ENCODE results near the gene ADD2.
"Not testable (repeated sequence)": the region's sequence is repeated elsewhere in the genome, so short reads cannot be mapped to it uniquely, and the experiment has no call there.

Gene ADD2

GRCh38 chr2:70806013-70806412 is 38.0 kb upstream of the ADD2 start:
- Histone ChIP-seq H3K14ac (ENCODE audit: low read length) (no peak overlapping the region), H3K36me3 (replicated peaks in 1 of 2; ENCODE audit: control insufficient read depth in 2 of 2, insufficient read depth in 2 of 2, low read length in 2 of 2) (no peaks in the 10 kb centered on the region), H3K27me3 (ENCODE audit: control insufficient read depth in 3 of 3, insufficient read depth in 3 of 3, low read depth in 1 of 3, low read length in 3 of 3) (peaks cover 0 to 38% (median 3%) of the 10 kb centered on the region in 3 experiments), H3K4me3 (ENCODE audit: low read length in 2 of 2) (no peak overlapping the region), H3K9me3 (replicated peaks in 1 of 2; ENCODE audit: control insufficient read depth in 2 of 2, insufficient read depth in 1 of 2, low read depth in 1 of 2, low read length in 2 of 2) (peaks cover 0 to 2% of the 10 kb centered on the region in 2 donors), H3K4me1 (ENCODE audit: control insufficient read depth in 2 of 2, insufficient read depth in 1 of 2, low read depth in 1 of 2, low read length in 2 of 2) (no peaks in the 10 kb centered on the region), H2AK5ac (ENCODE audit: low read depth, low read length) (no peak overlapping the region), H3K4me2 (ENCODE audit: insufficient read depth, low read length, poor library complexity, severe bottlenecking) (no peak overlapping the region), H3K18ac (ENCODE audit: low read length) (no peak overlapping the region), H2BK12ac (ENCODE audit: low read length) (no peak overlapping the region), H2BK120ac (ENCODE audit: low read depth, low read length) (no peak overlapping the region), H4K91ac (ENCODE audit: low read depth, low read length, poor library complexity) (no peak overlapping the region), H2BK15ac (ENCODE audit: low read length) (no peak overlapping the region), H3K79me1 (ENCODE audit: low read depth, low read length) (no peaks in the 10 kb centered on the region), H2BK5ac (ENCODE audit: low read length) (no peak overlapping the region), H2AFZ (ENCODE audit: low read length) (no peak overlapping the region), H3K23ac (ENCODE audit: low read depth, low read length, poor library complexity) (no peak overlapping the region), H3K27ac (replicated peaks; ENCODE audit: low read length) (no peak overlapping the region), H3K4ac (ENCODE audit: low read length) (no peak overlapping the region), H3K9ac (ENCODE audit: low read depth, low read length, poor library complexity) (no peak overlapping the region), H4K8ac (ENCODE audit: low read depth, low read length) (no peak overlapping the region)
- WGBS, 2 donors (ENCODE audit: extremely low coverage in 2 of 2, insufficient read length in 2 of 2, insufficient replicate concordance in 1 of 2) = no CpG with 5 or more reads among the region's 5 CpGs
- no peak for DNase-seq (ENCODE audit: low spot score)

DNA sequence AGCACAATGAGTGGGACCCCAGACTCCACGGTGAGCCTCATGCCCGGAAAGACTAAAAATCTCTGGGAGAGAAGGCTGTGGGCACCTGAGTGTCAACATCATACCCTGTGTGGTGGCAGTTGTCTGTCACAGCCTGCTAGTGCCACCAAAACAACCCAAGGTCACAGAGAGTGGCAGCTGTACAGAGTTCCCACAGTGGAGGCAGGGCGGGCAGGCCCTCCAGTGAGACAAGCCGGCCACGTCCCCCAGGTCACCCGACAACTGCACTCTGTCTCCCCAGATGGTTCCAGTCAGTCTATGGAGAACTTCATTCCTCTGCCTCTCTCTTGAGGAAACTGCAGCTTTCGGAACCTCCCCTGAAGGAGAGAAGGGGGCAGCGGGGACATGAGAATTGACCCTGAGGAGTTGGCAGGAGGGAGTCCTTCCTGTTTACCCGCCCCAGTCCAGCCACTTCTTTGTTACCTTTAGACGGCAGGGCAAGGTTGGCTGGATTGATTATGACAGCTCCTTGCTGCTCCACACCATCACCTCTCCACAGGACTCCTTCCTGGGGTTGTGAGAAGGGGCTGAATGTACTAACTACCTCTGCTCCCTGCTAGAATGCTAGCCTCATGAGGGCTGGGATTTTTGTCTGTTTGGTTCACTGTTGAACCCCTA is 33.7 kb upstream of the ADD2 start:
- H3K36me3 ChIP-seq (replicated peaks in 1 of 2; ENCODE audit: control insufficient read depth in 2 of 2, insufficient read depth in 2 of 2, low read length in 2 of 2) = no peaks in the 10 kb centered on the region
- H3K27me3 ChIP-seq (ENCODE audit: control insufficient read depth in 3 of 3, insufficient read depth in 3 of 3, low read depth in 1 of 3, low read length in 3 of 3) = peaks cover 0 to 31% (median 0%) of the 10 kb centered on the region in 3 experiments
- H2AFZ ChIP-seq (ENCODE audit: low read length) = no peak overlapping the region
- peaks cover 0 to under 1% of the 10 kb centered on the region in 2 donors for H3K4me1 ChIP-seq (ENCODE audit: control insufficient read depth in 2 of 2, insufficient read depth in 1 of 2, low read depth in 1 of 2, low read length in 2 of 2)
- no peak overlapping the region for H3K4me2 ChIP-seq (ENCODE audit: insufficient read depth, low read length, poor library complexity, severe bottlenecking)
- no peak overlapping the region for H2BK5ac ChIP-seq (ENCODE audit: low read length)
- no peaks in the 10 kb centered on the region for H3K79me1 ChIP-seq (ENCODE audit: low read depth, low read length)
- peaks cover 3% of the 10 kb centered on the region in 2 donors for H3K9me3 ChIP-seq (replicated peaks in 1 of 2; ENCODE audit: control insufficient read depth in 2 of 2, insufficient read depth in 1 of 2, low read depth in 1 of 2, low read length in 2 of 2)
- no peak overlapping the region for H4K8ac ChIP-seq (ENCODE audit: low read depth, low read length)
- no peak overlapping the region for H3K18ac ChIP-seq (ENCODE audit: low read length)
- H3K9ac ChIP-seq (ENCODE audit: low read depth, low read length, poor library complexity) = no peak overlapping the region
- no peak overlapping the region for H4K91ac ChIP-seq (ENCODE audit: low read depth, low read length, poor library complexity)
- H3K14ac ChIP-seq (ENCODE audit: low read length) = no peak overlapping the region
- no peak for DNase-seq (ENCODE audit: low spot score)
- no peak overlapping the region for H3K4me3 ChIP-seq (ENCODE audit: low read length in 2 of 2)
- no peak overlapping the region for H2BK12ac ChIP-seq (ENCODE audit: low read length)
- no CpG with 5 or more reads among the region's 10 CpGs for WGBS, 2 donors (ENCODE audit: extremely low coverage in 2 of 2, insufficient read length in 2 of 2, insufficient replicate concordance in 1 of 2)
- H2BK120ac ChIP-seq (ENCODE audit: low read depth, low read length) = no peak overlapping the region
- H3K27ac ChIP-seq (replicated peaks; ENCODE audit: low read length) = no peak overlapping the region
- no peak overlapping the region for H2BK15ac ChIP-seq (ENCODE audit: low read length)
- no peak overlapping the region for H3K4ac ChIP-seq (ENCODE audit: low read length)
- H2AK5ac ChIP-seq (ENCODE audit: low read depth, low read length) = no peak overlapping the region
- H3K23ac ChIP-seq (ENCODE audit: low read depth, low read length, poor library complexity) = no peak overlapping the region

GRCh38 chr2:70799706-70800105 is 31.7 kb upstream of the ADD2 start:
- no peak overlapping the region for H3K4me3 ChIP-seq (ENCODE audit: low read length in 2 of 2)
- H3K27me3 ChIP-seq (ENCODE audit: control insufficient read depth in 3 of 3, insufficient read depth in 3 of 3, low read depth in 1 of 3, low read length in 3 of 3) = peaks cover 0 to 50% (median 0%) of the 10 kb centered on the region in 3 experiments
- no peak overlapping the region for H2BK15ac ChIP-seq (ENCODE audit: low read length)
- H3K23ac ChIP-seq (ENCODE audit: low read depth, low read length, poor library complexity) = no peak overlapping the region
- H2AFZ ChIP-seq (ENCODE audit: low read length) = no peak overlapping the region
- WGBS, 2 donors (ENCODE audit: extremely low coverage in 2 of 2, insufficient read length in 2 of 2, insufficient replicate concordance in 1 of 2) = no CpG with 5 or more reads among the region's 2 CpGs
- H3K9ac ChIP-seq (ENCODE audit: low read depth, low read length, poor library complexity) = no peak overlapping the region
- no peak overlapping the region for H3K4ac ChIP-seq (ENCODE audit: low read length)
- no peak overlapping the region for H2BK5ac ChIP-seq (ENCODE audit: low read length)
- H4K91ac ChIP-seq (ENCODE audit: low read depth, low read length, poor library complexity) = no peak overlapping the region
- H3K14ac ChIP-seq (ENCODE audit: low read length) = no peak overlapping the region
- H2BK120ac ChIP-seq (ENCODE audit: low read depth, low read length) = no peak overlapping the region
- H2BK12ac ChIP-seq (ENCODE audit: low read length) = no peak overlapping the region
- peaks cover 0 to 7% of the 10 kb centered on the region in 2 donors for H3K4me1 ChIP-seq (ENCODE audit: control insufficient read depth in 2 of 2, insufficient read depth in 1 of 2, low read depth in 1 of 2, low read length in 2 of 2)
- peaks cover 3% of the 10 kb centered on the region in 2 donors for H3K9me3 ChIP-seq (replicated peaks in 1 of 2; ENCODE audit: control insufficient read depth in 2 of 2, insufficient read depth in 1 of 2, low read depth in 1 of 2, low read length in 2 of 2)
- no peak overlapping the region for H3K18ac ChIP-seq (ENCODE audit: low read length)
- H2AK5ac ChIP-seq (ENCODE audit: low read depth, low read length) = no peak overlapping the region
- no peak overlapping the region for H3K27ac ChIP-seq (replicated peaks; ENCODE audit: low read length)
- H3K79me1 ChIP-seq (ENCODE audit: low read depth, low read length) = no peaks in the 10 kb centered on the region
- H4K8ac ChIP-seq (ENCODE audit: low read depth, low read length) = no peak overlapping the region
- H3K4me2 ChIP-seq (ENCODE audit: insufficient read depth, low read length, poor library complexity, severe bottlenecking) = no peak overlapping the region
- no peaks in the 10 kb centered on the region for H3K36me3 ChIP-seq (replicated peaks in 1 of 2; ENCODE audit: control insufficient read depth in 2 of 2, insufficient read depth in 2 of 2, low read length in 2 of 2)
- DNase-seq (ENCODE audit: low spot score) = no peak

- not testable (repeated sequence) for H3K9me3 ChIP-seq (replicated peaks in 1 of 2; ENCODE audit: control insufficient read depth in 2 of 2, insufficient read depth in 1 of 2, low read depth in 1 of 2, low read length in 2 of 2); H3K4me1 ChIP-seq (ENCODE audit: control insufficient read depth in 2 of 2, insufficient read depth in 1 of 2, low read depth in 1 of 2, low read length in 2 of 2); H2BK120ac ChIP-seq (ENCODE audit: low read depth, low read length); H3K36me3 ChIP-seq (replicated peaks in 1 of 2; ENCODE audit: control insufficient read depth in 2 of 2, insufficient read depth in 2 of 2, low read length in 2 of 2); H3K9ac ChIP-seq (ENCODE audit: low read depth, low read length, poor library complexity); H4K91ac ChIP-seq (ENCODE audit: low read depth, low read length, poor library complexity); H3K4me2 ChIP-seq (ENCODE audit: insufficient read depth, low read length, poor library complexity, severe bottlenecking); H3K27ac ChIP-seq (replicated peaks; ENCODE audit: low read length); H4K8ac ChIP-seq (ENCODE audit: low read depth, low read length); H3K23ac ChIP-seq (ENCODE audit: low read depth, low read length, poor library complexity); H2BK15ac ChIP-seq (ENCODE audit: low read length); H3K18ac ChIP-seq (ENCODE audit: low read length); H2BK5ac ChIP-seq (ENCODE audit: low read length); H3K4ac ChIP-seq (ENCODE audit: low read length); H2BK12ac ChIP-seq (ENCODE audit: low read length); H2AK5ac ChIP-seq (ENCODE audit: low read depth, low read length); DNase-seq (ENCODE audit: low spot score); H3K14ac ChIP-seq (ENCODE audit: low read length); H3K79me1 ChIP-seq (ENCODE audit: low read depth, low read length); H3K4me3 ChIP-seq (ENCODE audit: low read length in 2 of 2); H2AFZ ChIP-seq (ENCODE audit: low read length)
- no CpG with 5 or more reads among the region's 3 CpGs for WGBS, 2 donors (ENCODE audit: extremely low coverage in 2 of 2, insufficient read length in 2 of 2, insufficient replicate concordance in 1 of 2)
- H3K27me3 ChIP-seq (ENCODE audit: control insufficient read depth in 3 of 3, insufficient read depth in 3 of 3, low read depth in 1 of 3, low read length in 3 of 3) = peaks cover 0 to 59% (median 0%) of the 10 kb centered on the region in 3 experiments
Observed at GRCh38 chr2:70797996-70798395, 30.0 kb upstream of the ADD2 start.

Data from neuronal stem cell (in vitro differentiated cells).